ENCODE data around the gene CASP6.
A peak's percentile ranks its signal among the peaks of the same experiment; 100 is the strongest.

CASP6 gene

DNA sequence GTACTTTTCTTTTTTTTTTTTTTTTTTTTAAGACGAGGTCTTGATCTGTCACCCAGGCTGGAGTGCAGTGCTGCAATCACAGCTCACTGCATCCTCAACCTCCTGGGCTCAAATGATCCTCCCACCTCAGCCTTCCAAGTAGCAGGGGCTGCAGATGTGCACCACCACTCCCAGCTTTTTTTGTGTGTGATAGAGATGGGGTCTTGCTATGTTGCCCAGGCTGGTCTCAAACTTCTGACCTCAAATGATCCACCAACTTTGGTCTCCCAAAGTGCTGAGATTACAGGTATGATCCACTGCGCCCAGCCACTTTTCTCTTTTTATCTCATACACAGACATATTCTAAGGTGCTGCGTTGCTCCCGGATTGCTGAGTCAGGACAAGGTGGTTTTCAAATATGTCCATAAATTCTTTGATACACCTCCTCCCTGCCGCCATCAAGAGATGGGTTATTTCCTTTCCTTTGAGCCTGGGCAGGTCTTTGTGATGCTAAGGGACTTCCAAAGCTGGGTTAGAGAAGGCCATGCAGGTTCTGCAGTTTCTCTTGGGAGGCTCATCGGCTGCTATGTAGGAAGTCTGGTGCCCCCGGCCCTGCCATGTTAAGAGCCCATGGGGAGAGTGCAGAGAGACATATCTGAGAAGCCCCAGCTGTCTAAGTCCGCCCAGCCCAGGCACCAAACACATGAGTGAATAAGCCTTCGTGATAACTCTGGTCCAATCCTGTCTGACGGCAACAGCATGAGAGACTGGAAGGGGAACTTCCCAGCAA lies 35.0 kb upstream of the CASP6 start:
- Histone ChIP-seq H3K4me2 (no peak overlapping the region), H3K27me3 (no peaks in the 10 kb centered on the region), H3K36me3 (no peaks in the 10 kb centered on the region), H3K4me1 (no peaks in the 10 kb centered on the region), H3K4me3 (no peak overlapping the region), H3K9me3 (replicated peaks in 1 of 11) (no peaks in the 10 kb centered on the region), H4K20me1 (no peaks in the 10 kb centered on the region), H3K9ac (no peak overlapping the region), H3K27ac (no peak overlapping the region)
- TF ChIP-seq Cebpa-rat (IDR thresholded peaks at IDR 0.05), result no peak

DNA sequence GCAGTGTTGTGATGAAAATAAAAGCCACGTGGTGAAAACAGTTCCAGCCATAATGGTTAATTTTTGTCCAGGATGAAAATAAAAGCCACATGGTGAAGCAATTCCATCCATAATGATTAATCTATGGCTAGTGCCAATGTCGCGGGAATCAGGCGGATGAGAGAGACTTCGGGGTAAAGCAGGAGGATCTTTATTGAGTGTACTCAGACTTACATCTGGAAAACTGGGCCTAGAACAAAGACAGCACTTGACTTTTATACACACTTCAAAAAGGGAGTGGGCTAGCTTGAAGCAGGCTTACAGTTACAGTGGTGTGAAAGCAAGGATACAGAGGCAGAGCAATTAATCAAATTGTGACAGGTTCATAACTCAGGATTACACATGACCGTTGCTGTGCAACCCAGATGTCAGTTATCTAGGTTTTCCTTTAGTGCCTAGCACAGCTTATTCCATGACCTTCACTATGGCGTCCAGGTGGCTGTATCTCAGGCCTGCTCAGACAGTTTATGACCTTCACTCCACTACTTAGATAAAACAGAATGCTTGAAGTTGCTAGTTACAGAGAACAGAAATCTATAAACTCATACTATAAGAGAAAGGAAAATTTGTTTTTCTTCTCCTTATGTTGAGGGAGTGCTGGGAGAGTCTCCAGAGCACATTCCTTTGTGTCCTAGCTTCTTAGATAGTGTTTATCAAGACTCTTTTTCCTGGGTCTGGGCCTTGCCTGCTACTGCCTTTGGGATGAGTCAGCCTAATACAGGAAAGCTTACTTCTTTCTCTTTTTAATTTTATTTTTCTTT lies 32.5 kb upstream of the CASP6 start:
- H3K27me3 ChIP-seq, result no peaks in the 10 kb centered on the region
- no peak overlapping the region for H3K4me2 ChIP-seq
- no peaks in the 10 kb centered on the region for H3K36me3 ChIP-seq
- H3K9me3 ChIP-seq (replicated peaks in 1 of 11), result no peaks in the 10 kb centered on the region
- no peak overlapping the region for H3K27ac ChIP-seq
- peaks cover 0 to under 1% (median 0%) of the 10 kb centered on the region in 10 experiments; a peak in 3 of 20 replicates for H3K4me1 ChIP-seq
- no peak for TF ChIP-seq Cebpa-rat (IDR thresholded peaks at IDR 0.05)
- no peaks in the 10 kb centered on the region for H4K20me1 ChIP-seq
- H3K4me3 ChIP-seq, result no peak overlapping the region
- no peak overlapping the region for H3K9ac ChIP-seq

DNA sequence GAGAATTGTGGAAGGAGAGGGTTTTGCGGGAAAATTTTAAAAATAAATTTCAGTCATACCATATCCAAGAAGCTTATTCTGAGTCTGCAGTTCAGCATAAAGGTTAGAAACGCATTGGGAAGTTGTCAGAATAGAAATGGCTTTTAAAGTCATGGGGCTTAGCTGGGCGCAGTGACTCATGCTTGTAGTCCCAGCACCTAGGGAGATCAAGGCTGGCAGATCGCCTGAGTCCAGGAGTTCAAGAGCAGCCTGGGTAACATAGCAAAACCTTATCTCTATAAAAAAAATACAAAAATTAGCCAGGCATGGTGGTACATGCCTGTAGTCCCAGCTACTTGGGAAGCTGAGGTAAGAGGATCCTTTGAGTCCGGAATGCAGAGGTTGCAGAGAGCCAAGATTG lies 30.5 kb upstream of the CASP6 start:
- Histone ChIP-seq H3K36me3 (no peaks in the 10 kb centered on the region), H3K9ac (no peak overlapping the region), H3K27me3 (no peaks in the 10 kb centered on the region), H3K4me2 (no peak overlapping the region), H3K9me3 (replicated peaks in 1 of 11) (no peaks in the 10 kb centered on the region), H3K4me3 (no peak overlapping the region), H4K20me1 (no peaks in the 10 kb centered on the region), H3K27ac (no peak overlapping the region), H3K4me1 (peaks cover 5 to 13% (median 6%) of the 10 kb centered on the region in 10 experiments)
- no peak for TF ChIP-seq Cebpa-rat (IDR thresholded peaks at IDR 0.05)

DNA sequence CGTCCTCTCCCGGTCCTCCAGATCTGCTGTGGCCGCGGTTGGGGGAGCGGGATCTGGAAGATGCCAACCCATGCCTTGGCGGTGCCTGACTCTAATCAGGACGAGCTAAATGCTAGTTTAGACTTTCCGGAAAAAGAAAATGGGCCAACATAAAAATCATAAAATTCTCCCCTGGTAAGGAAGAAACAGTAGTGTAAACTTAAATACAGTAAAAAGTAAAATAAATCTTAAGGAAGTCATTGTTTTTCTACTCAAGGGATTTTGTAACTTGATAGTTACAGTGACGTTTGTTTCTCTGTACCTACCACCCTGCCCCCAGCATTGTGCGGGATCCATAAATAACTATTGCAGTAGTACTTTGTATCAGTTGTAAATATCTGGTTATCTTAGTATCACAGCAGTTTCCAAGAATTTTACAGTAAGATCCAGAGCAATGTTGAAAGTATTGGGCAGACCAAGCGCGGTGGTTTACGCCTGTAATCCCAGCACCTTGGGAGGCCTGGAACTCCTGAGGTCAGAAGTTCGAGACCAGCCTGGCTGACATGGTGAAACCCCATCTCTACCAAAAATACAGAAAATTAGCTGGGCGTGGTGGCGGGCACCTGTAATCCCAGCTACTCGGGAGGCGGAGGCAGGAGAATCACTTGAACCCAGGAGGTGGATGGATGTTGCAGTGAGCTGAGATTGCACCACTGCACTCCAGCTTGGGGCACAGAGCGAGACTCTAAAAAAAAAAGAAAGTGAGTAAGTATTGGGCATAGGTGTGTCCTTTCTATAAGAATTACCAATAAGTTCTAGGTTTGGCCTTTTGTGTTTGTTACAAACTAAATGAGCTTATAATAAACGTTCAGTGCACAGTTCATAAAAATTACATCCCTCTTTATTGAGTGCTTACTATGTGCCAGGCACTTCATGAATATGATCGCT lies 27.6 kb upstream of the CASP6 start:
- peak overlapping the region; percentile 76 to 98 (median 92) for H3K4me2 ChIP-seq
- H3K9ac ChIP-seq, result peak overlapping the region; percentile 70 to 85 (median 81)
- H3K27ac ChIP-seq, result peak overlapping the region in 10 of 11 experiments; percentile 55 to 82 (median 72); a peak in 18 of 22 replicates
- peaks cover 10 to 26% (median 15%) of the 10 kb centered on the region in 10 experiments for H3K4me1 ChIP-seq
- TF ChIP-seq Cebpa-rat (IDR thresholded peaks at IDR 0.05), result no peak
- no peaks in the 10 kb centered on the region; a peak in 1 of 22 replicates for H3K36me3 ChIP-seq
- peaks cover 0 to 9% (median 0%) of the 10 kb centered on the region in 11 experiments; a peak in 2 of 22 replicates for H4K20me1 ChIP-seq
- H3K9me3 ChIP-seq (replicated peaks in 1 of 11), result no peaks in the 10 kb centered on the region
- peak overlapping the region; percentile 80 to 96 (median 90) for H3K4me3 ChIP-seq
- H3K27me3 ChIP-seq, result no peaks in the 10 kb centered on the region

DNA sequence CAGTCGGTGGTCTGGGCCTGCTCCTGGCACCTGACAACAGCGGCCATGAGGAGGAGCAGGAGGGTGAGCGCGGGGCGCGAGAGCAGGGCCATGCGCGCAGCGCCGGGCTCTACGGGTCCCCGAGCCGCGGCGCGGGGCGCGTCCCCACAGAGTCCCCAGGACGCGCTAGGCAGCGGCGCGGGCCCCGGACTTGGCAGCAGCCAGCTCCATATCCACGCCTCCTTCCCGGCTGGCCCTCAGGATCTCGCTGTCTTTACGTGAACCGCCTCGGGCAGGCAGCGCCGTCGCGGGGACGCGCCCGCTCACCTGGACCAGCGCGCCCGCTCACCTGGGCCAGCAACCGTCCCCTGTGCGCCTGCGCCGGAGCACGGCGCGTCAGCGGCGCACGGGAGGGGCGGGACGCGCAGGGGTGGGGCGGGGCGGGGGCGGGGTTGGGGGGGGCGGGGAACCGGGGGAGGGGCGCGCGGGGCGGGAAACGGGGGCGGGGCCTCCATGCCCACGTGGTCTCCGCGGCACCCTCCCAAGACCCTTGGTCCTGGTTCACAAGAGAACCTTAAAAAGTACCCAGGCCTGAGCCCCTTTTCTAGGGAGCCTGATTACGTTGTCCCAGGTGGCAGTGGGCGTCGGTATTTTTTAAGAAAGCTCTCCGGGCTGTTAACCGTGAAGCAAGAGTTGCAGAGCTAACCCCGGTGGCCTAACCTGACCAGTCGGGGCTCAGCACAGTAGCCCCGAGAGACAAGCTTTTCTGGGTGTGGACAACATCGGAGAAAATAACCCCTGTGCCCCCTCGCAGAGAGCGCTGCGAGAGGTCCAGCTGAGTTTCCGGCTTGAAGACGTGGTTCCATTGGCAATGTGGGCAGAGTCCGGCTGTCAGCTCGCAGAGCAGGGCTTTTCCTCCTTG lies 26.7 kb upstream of the CASP6 start, which contains the start of gene PLA2G12A:
TSS of gene PLA2G12A (minus strand) at position 353 of the 901 bp plus-strand sequence. CDS start at position 92, 261 bp downstream.
- peaks cover 0 to 4% (median 0%) of the 10 kb centered on the region in 11 experiments; a peak in 1 of 22 replicates for H3K36me3 ChIP-seq
- peak within 1 kb of the TSS; percentile 51 to 82 (median 72); a peak in 21 of 22 replicates for H3K27ac ChIP-seq
- H4K20me1 ChIP-seq, result peaks cover 0 to 9% (median 0%) of the 10 kb centered on the region in 11 experiments; a peak in 2 of 22 replicates
- H3K4me1 ChIP-seq, result peaks cover 10 to 26% (median 15%) of the 10 kb centered on the region in 10 experiments
- no peaks in the 10 kb centered on the region for H3K27me3 ChIP-seq
- H3K4me3 ChIP-seq, result peak within 1 kb of the TSS; percentile 80 to 96 (median 90)
- H3K4me2 ChIP-seq, result peak within 1 kb of the TSS; percentile 95 to 99 (median 97)
- no peak for TF ChIP-seq Cebpa-rat (IDR thresholded peaks at IDR 0.05)
- peak within 1 kb of the TSS; percentile 71 to 85 (median 82) for H3K9ac ChIP-seq
- no peaks in the 10 kb centered on the region for H3K9me3 ChIP-seq (replicated peaks in 1 of 11)

DNA sequence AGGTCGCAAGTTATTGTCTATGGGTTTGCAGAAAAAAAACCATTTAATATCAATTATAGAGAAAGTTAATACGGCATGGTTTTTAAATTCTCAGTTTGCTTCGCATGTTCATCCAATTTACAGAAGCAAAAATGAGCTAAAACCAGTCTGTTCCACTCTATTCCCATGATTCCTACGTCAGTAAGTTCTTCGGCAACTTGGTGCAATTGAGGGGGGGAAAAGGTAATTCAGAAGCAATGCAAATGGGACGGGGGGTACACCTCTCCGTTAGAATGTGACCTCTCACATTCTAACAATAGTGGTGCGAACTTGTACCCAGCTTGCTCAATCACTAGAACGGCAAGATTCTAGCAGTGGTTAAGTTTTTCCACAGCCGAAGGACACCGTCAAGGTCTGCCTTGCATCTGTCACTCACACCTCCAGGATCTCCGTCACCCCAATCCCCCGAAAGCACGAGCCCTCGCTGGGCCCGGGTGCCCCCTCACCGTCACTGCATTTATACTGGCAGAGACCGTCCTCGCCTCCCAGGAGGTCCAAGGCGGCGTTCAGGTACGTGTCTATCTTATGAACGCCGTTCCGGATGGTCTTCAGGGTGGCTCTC lies 26.0 kb upstream of the CASP6 start:
- Histone ChIP-seq H3K4me1 (peaks cover 10 to 26% (median 16%) of the 10 kb centered on the region in 10 experiments), H3K4me2 (peak overlapping the region; percentile 87 to 99 (median 95)), H3K27me3 (no peaks in the 10 kb centered on the region), H3K9me3 (replicated peaks in 1 of 11) (no peaks in the 10 kb centered on the region), H3K27ac (peak overlapping the region; percentile 45 to 67 (median 59); a peak in 19 of 22 replicates), H4K20me1 (peaks cover 0 to 9% (median 0%) of the 10 kb centered on the region in 11 experiments; a peak in 2 of 22 replicates), H3K9ac (peak overlapping the region; percentile 71 to 85 (median 82)), H3K36me3 (peaks cover 0 to 4% (median 0%) of the 10 kb centered on the region in 11 experiments; a peak in 1 of 22 replicates), H3K4me3 (peak overlapping the region; percentile 80 to 96 (median 90))
- TF ChIP-seq Cebpa-rat (IDR thresholded peaks at IDR 0.05), result no peak

DNA sequence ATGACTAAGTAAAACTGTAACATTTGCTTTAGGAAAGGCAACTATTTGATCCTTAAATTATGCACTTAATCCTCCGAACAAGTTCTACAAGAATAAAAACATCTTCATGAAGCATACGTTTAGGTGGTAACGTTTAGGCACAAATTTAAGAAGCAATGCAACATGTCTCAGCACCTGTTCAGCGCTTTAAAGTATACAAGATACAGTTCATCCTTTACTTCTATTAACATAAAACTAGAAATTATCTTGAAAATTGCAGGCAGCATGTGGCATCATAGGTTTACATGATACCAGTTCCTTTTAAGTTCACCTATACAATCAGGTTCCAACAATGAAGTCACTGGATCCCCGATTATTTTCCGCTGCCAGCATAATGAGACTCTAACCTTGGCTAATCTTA lies 25.1 kb upstream of the CASP6 start:
- H3K4me1 ChIP-seq, result peaks cover 11 to 26% (median 17%) of the 10 kb centered on the region in 10 experiments
- H3K36me3 ChIP-seq, result peaks cover 0 to 4% (median 0%) of the 10 kb centered on the region in 11 experiments; a peak in 1 of 22 replicates
- H3K4me3 ChIP-seq, result peak overlapping the region in 6 of 10 experiments; percentile 80 to 96 (median 91); a peak in 4 of 20 replicates
- H3K27me3 ChIP-seq, result no peaks in the 10 kb centered on the region
- no peak overlapping the region for H3K27ac ChIP-seq
- H3K9ac ChIP-seq, result peak overlapping the region in 2 of 11 experiments; percentile 83 to 84; a peak in 1 of 22 replicates
- no peaks in the 10 kb centered on the region for H3K9me3 ChIP-seq (replicated peaks in 1 of 11)
- H3K4me2 ChIP-seq, result peak overlapping the region; percentile 87 to 99 (median 95)
- TF ChIP-seq Cebpa-rat (IDR thresholded peaks at IDR 0.05), result no peak
- H4K20me1 ChIP-seq, result peaks cover 0 to 9% (median 0%) of the 10 kb centered on the region in 11 experiments; a peak in 2 of 22 replicates
